Nephron progenitor cell (in vitro differentiated cells): ENCODE measurements around the gene FLNA.
A peak's percentile ranks its signal among the peaks of the same experiment; 100 is the strongest.

Experiments
- DNase-seq: peaks from one replicate; pipeline ENCODE4 v3.0.0; 2021
- H3K27ac Mint-ChIP-seq: 2 replicates; pipeline ENCODE4 v1.8.0; 2021; ENCODE audit warnings: mild to moderate bottlenecking, moderate library complexity, mixed read lengths
- H3K27me3 Mint-ChIP-seq: 2 replicates; pipeline ENCODE4 v1.8.0; 2021; ENCODE audit warnings: mild to moderate bottlenecking, low read depth, mixed read lengths; ENCODE audit not compliant: poor library complexity
- H3K36me3 Mint-ChIP-seq: 2 replicates; pipeline ENCODE4 v1.8.0; 2021; ENCODE audit warnings: low read depth, mixed read lengths
- H3K4me1 Mint-ChIP-seq: 2 replicates; pipeline ENCODE4 v1.8.0; 2021; ENCODE audit warnings: mixed read lengths
- H3K4me3 Mint-ChIP-seq: 2 replicates; pipeline ENCODE4 v1.8.0; 2021; ENCODE audit warnings: mild to moderate bottlenecking, moderate library complexity, mixed read lengths
- H3K9me3 Mint-ChIP-seq: 2 replicates; pipeline ENCODE4 v1.8.0; 2021; ENCODE audit warnings: mild to moderate bottlenecking, moderate library complexity, mixed read lengths
- CTCF ChIP-seq: fragments of 200-600 bp; sonication (generic); IDR thresholded peaks from 2 replicates; pipeline ENCODE4 v1.5.0; 2021; ENCODE audit warnings: antibody characterized with exemption

FLNA gene

GRCh38 chrX:154357205-154357604 is 17.2 kb downstream of the FLNA start:
- Mint-ChIP-seq H3K27me3 (no peaks in the 10 kb centered on the region), H3K9me3 (peaks cover 29% of the 10 kb centered on the region), H3K4me3 (no peak overlapping the region), H3K27ac (no peak overlapping the region), H3K36me3 (peaks cover 15% of the 10 kb centered on the region), H3K4me1 (no peaks in the 10 kb centered on the region)
- DNase-seq = no peak
- TF ChIP-seq CTCF = no peak

DNA sequence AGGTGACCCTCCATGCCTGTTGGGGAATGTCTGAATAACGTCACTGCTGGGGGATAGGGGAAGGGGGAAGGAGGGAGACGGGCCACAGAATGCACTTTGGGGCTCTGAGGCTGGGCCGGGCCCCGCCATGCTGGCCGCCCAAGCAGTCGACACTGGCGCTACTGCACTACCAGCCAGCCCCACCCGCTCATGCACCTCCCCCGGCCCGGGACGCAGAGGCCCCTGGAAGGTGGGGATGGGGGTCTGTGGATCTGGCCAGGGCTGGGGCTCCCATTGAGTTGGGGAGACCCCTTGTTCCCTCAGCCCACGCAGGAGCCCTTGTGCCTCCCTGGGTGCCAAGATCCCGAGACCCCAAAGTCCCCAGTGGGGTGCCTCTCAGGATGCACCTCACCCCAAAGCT is 17.8 kb downstream of the FLNA start:
- peaks cover 15% of the 10 kb centered on the region for H3K36me3 Mint-ChIP-seq
- H3K27ac Mint-ChIP-seq = peak overlapping the region; percentile 90
- H3K27me3 Mint-ChIP-seq = no peaks in the 10 kb centered on the region
- no peak for TF ChIP-seq CTCF
- no peak overlapping the region for H3K4me3 Mint-ChIP-seq
- DNase-seq = no peak
- peaks cover 29% of the 10 kb centered on the region for H3K9me3 Mint-ChIP-seq
- no peaks in the 10 kb centered on the region for H3K4me1 Mint-ChIP-seq

- DNase-seq = no peak
- H3K36me3 Mint-ChIP-seq = peaks cover 15% of the 10 kb centered on the region
- no peak overlapping the region for H3K27ac Mint-ChIP-seq
- H3K4me3 Mint-ChIP-seq = no peak overlapping the region
- TF ChIP-seq CTCF = no peak
- H3K9me3 Mint-ChIP-seq = peaks cover 27% of the 10 kb centered on the region
- H3K27me3 Mint-ChIP-seq = no peaks in the 10 kb centered on the region
- H3K4me1 Mint-ChIP-seq = no peaks in the 10 kb centered on the region
These were observed 18.7 kb downstream of the FLNA start for GRCh38 chrX:154355776-154356140.

GRCh38 chrX:154355094-154355775 is 19.2 kb downstream of the FLNA start:
- Mint-ChIP-seq H3K27me3 (no peaks in the 10 kb centered on the region), H3K36me3 (peaks cover 15% of the 10 kb centered on the region), H3K4me3 (no peak overlapping the region), H3K4me1 (no peaks in the 10 kb centered on the region), H3K27ac (no peak overlapping the region), H3K9me3 (peaks cover 23% of the 10 kb centered on the region)
- no peak for DNase-seq
- no peak for TF ChIP-seq CTCF

- Mint-ChIP-seq H3K36me3 (peaks cover 15% of the 10 kb centered on the region), H3K4me1 (no peaks in the 10 kb centered on the region), H3K27ac (no peak overlapping the region), H3K9me3 (peaks cover 23% of the 10 kb centered on the region), H3K27me3 (no peaks in the 10 kb centered on the region), H3K4me3 (no peak overlapping the region)
- no peak for TF ChIP-seq CTCF
- DNase-seq = no peak
These were observed 19.9 kb downstream of the FLNA start for GRCh38 chrX:154354516-154354915.

DNA sequence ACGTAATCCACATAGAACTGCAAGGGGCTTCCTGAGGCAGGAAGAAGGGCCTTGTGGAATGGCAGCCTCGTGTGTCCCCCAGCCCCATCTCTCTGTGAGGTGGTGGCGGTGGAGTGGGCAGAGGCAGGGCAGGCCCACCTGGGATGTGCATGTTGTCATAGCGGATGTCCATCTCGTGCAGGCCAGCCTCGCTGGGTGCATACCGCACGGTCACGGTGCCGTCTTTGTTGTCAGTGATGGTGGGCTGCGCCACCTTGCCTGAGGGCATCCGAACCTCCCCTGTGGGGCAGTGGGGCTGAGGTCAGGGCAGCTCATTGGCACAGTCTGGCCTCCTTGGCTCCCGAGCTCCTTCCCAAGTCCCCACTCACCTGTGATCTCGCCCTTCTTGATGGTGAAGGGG is 20.4 kb downstream of the FLNA start:
- Mint-ChIP-seq H3K9me3 (peaks cover 23% of the 10 kb centered on the region), H3K27ac (no peak overlapping the region), H3K4me3 (no peak overlapping the region), H3K4me1 (no peaks in the 10 kb centered on the region), H3K36me3 (peaks cover 15% of the 10 kb centered on the region), H3K27me3 (no peaks in the 10 kb centered on the region)
- DNase-seq = no peak
- TF ChIP-seq CTCF = no peak
